Activated T-helper 17 cell treated with anti-CD3 and anti-CD28 coated beads, Interleukin-2, amount 50 U/mL, for 72 hours (primary cell): ENCODE results near the gene ZNF442. TPM values are rescaled to one million over a fixed set of nuclear protein-coding genes. Genes with fewer than 3 reads are reported as not detected.
A peak's percentile ranks its signal among the peaks of the same experiment; 100 is the strongest.
"Not testable (repeated sequence)": the region's sequence is repeated elsewhere in the genome, so short reads cannot be mapped to it uniquely, and the experiment has no call there.

Experiments used
- ATAC-seq: fragments of 150-1000 bp; cut with Tn5 transposase; replicated peaks from 2 replicates; pipeline ENCODE4 v1.10.0; 2021; ENCODE audit warnings: mild to moderate bottlenecking, moderate library complexity
- H3K27ac Mint-ChIP-seq: one replicate; pipeline ENCODE4 v1.8.0; 2022; ENCODE audit warnings: mixed read lengths
- H3K27me3 Mint-ChIP-seq: one replicate; pipeline ENCODE4 v1.8.0; 2022; ENCODE audit warnings: mixed read lengths
- H3K36me3 Mint-ChIP-seq: one replicate; pipeline ENCODE4 v1.8.0; 2022; ENCODE audit warnings: low read depth, mild to moderate bottlenecking, mixed read lengths
- H3K4me1 Mint-ChIP-seq: one replicate; pipeline ENCODE4 v1.8.0; 2022; ENCODE audit warnings: mixed read lengths
- H3K4me3 Mint-ChIP-seq: one replicate; pipeline ENCODE4 v1.8.0; 2022; ENCODE audit warnings: mild to moderate bottlenecking, mixed read lengths
- H3K9me3 Mint-ChIP-seq: one replicate; pipeline ENCODE4 v1.8.0; 2022; ENCODE audit warnings: mixed read lengths
- total RNA-seq, 2 donors: library from RNA; stranded (reverse); gene quantifications; one replicate each; pipeline ENCODE4 v1.2.3, GENCODE V29; 2022

The ZNF442 gene
- total RNA-seq, 2 donors from 2014 or later: 0.56 to 0.61 TPM

DNA sequence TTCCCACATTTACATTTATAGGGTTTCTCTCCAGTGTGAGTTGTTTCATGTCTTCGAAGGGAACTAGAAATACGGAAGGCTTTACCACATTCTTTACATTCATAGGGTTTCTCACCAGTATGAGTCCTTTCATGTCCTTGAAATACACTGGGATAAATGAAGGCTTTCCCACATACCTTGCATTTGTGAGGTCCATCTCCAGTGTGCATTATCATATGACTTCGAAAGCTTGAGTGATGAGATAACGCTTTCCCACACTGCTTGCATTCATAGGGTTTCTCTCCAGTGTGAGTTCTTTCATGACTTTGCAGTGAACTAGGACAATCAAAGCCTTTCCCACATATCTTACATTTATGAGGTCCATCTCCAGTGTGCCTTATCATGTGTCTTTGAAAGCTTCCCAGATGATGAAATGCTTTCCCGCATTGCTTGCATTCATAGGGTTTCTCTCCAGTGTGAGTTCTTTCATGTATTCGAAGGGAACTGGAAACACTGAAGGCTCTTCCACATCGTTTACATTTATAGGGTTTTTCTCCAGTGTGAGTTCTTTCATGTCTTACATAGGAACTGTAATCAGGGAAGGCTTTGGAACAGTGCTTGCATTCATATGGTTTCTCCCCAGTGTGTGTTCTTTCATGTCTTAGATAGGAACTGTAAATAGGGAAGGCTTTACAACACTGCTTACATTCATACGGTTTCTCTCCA, 15.1 kb downstream of the ZNF442 start:
- Mint-ChIP-seq H3K36me3 (peaks cover 15% of the 10 kb centered on the region), H3K27ac (no peak overlapping the region), H3K27me3 (no peaks in the 10 kb centered on the region), H3K9me3 (peaks cover 27% of the 10 kb centered on the region), H3K4me3 (no peak overlapping the region), H3K4me1 (no peaks in the 10 kb centered on the region)
- ATAC-seq: no peak

GRCh38 chr19:12346896-12347295, 18.6 kb downstream of the ZNF442 start:
- H3K4me3 Mint-ChIP-seq: no peak overlapping the region
- no peaks in the 10 kb centered on the region for H3K4me1 Mint-ChIP-seq
- peaks cover 15% of the 10 kb centered on the region for H3K36me3 Mint-ChIP-seq
- no peaks in the 10 kb centered on the region for H3K27me3 Mint-ChIP-seq
- ATAC-seq: peak; percentile 80
- H3K9me3 Mint-ChIP-seq: peaks cover 17% of the 10 kb centered on the region
- no peak overlapping the region for H3K27ac Mint-ChIP-seq

DNA sequence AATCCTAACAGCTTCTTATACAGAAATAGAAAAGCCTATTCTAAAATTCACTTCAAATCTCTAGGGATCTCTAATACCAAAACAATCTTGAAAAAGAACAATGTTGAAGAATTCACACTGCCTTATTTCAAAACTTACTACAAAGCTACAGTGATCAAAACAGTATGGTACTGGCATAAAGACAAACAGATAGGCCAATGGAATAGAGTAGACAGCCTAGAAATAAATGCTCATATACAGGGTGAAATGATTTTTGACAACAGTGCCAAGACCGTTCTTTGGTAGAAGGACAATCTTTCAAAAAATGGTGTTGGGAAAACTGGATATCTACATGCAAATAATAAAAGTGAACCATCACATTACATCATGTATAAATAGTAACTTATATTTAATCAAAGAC, 20.3 kb downstream of the ZNF442 start:
- Mint-ChIP-seq H3K4me1 (no peaks in the 10 kb centered on the region), H3K27me3 (no peaks in the 10 kb centered on the region), H3K9me3 (peaks cover 8% of the 10 kb centered on the region), H3K36me3 (peaks cover 7% of the 10 kb centered on the region), H3K27ac (no peak overlapping the region), H3K4me3 (no peak overlapping the region)
- ATAC-seq: no peak

DNA sequence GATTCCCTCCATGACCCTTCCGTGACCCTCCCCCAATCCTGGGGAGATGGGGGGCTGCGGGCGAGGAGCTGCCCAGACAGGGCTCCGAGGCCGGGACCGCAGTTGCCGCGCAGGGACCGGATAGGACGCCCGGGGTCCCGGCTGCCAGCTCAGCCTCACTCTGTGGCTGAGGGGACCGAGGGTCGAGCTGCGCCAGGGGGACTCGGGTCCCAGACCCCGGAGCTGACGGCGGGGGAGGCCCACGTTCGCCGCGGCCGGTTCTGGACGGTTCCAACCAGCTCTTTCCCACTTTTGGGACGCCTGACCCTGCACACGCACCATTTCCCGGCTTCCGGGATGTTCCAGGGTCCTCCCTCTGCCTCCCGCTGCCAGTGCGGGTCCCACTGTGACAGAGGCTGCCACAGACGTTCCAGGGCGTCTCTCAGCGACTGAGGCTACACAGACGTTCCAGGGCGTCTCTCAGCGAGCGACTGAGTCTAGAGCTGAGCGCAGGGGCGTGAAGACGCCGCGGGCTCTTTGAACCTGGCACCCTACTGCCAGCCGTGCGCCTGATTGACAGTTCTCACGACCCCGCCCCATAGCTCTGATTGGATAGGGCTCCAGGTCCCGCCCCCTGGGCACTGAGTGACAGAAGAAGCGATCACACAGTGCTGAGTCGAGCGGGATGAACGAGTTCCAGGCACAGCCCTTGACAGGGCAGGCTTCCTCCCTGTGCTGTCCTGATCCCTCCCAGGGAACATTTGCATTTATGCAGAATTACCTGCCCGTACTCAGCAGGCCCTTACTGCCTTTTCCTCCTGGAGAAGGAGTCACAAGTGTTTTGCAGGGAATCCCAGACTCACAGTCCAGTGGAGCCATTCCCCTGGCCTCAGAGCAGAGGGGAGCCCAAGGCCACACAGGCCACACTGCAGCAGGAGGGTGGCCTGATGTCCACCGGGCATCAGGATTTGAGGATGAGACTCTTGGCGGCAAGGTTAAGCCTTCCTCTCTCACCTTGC, 32.0 kb downstream of the ZNF442 start, which contains the start of gene ZNF563:
ZNF563 (minus strand) TSS at position 472 of the 998 bp plus-strand sequence; CDS start at position 321, 151 bp downstream.
- Mint-ChIP-seq H3K27ac (peak within 1 kb of the TSS; percentile 94), H3K27me3 (no peaks in the 10 kb centered on the region), H3K36me3 (peaks cover 6% of the 10 kb centered on the region), H3K9me3 (no peaks in the 10 kb centered on the region), H3K4me3 (peak within 1 kb of the TSS; percentile 95), H3K4me1 (peaks cover 29% of the 10 kb centered on the region)
- peak; percentile 88 for ATAC-seq

DNA sequence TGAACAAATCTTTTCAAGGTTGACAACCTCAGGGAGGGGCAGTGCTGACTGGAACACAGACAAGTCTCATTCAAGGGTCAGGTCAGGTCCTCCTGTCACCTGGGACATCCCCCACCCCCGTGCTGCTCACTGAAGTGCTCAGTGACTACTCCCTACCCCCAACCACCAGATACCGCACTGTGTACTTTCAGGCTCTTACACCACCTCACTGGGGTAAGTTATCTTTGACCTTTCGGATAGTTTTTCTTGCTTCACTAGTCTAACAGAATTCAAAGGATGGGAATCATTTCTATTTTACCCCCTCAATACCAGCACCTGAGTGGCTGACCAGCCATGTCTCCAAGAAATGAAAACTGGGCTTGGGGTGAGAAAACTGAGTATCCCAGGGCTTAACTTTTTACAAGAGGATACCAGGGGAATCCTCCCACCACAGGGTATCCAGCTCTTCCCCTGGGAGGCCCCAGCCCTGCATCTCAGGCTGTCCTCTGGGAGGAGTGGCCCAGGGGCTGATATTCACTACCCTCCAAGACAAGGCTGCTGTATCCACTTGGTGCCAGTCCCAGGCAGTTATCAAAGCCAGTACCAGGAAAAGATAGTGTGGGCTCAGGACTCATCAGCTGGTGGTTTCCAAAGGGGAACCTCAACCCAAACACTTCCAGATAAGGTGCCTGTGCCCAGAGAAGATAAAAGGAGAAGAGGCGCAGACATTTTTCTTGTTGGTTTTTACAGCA, 34.1 kb downstream of the ZNF442 start:
- no peaks in the 10 kb centered on the region for H3K9me3 Mint-ChIP-seq
- peaks cover 29% of the 10 kb centered on the region for H3K4me1 Mint-ChIP-seq
- ATAC-seq: peak; percentile 85
- H3K27ac Mint-ChIP-seq: peak overlapping the region; percentile 94
- peaks cover 12% of the 10 kb centered on the region for H3K36me3 Mint-ChIP-seq
- H3K27me3 Mint-ChIP-seq: no peaks in the 10 kb centered on the region
- peak overlapping the region; percentile 95 for H3K4me3 Mint-ChIP-seq

GRCh38 chr19:12330340-12330739, 35.1 kb downstream of the ZNF442 start:
- peaks cover 29% of the 10 kb centered on the region for H3K4me1 Mint-ChIP-seq
- no peak for ATAC-seq
- peaks cover 23% of the 10 kb centered on the region for H3K36me3 Mint-ChIP-seq
- H3K9me3 Mint-ChIP-seq: no peaks in the 10 kb centered on the region
- H3K27ac Mint-ChIP-seq: peak overlapping the region; percentile 94
- H3K4me3 Mint-ChIP-seq: peak overlapping the region; percentile 95
- no peaks in the 10 kb centered on the region for H3K27me3 Mint-ChIP-seq

- no peak overlapping the region for H3K4me3 Mint-ChIP-seq
- H3K9me3 Mint-ChIP-seq: no peaks in the 10 kb centered on the region
- peaks cover 61% of the 10 kb centered on the region for H3K36me3 Mint-ChIP-seq
- no peaks in the 10 kb centered on the region for H3K27me3 Mint-ChIP-seq
- peaks cover 6% of the 10 kb centered on the region for H3K4me1 Mint-ChIP-seq
- no peak overlapping the region for H3K27ac Mint-ChIP-seq
- no peak for ATAC-seq
Observed at GRCh38 chr19:12325690-12326089, 39.8 kb downstream of the ZNF442 start.

DNA sequence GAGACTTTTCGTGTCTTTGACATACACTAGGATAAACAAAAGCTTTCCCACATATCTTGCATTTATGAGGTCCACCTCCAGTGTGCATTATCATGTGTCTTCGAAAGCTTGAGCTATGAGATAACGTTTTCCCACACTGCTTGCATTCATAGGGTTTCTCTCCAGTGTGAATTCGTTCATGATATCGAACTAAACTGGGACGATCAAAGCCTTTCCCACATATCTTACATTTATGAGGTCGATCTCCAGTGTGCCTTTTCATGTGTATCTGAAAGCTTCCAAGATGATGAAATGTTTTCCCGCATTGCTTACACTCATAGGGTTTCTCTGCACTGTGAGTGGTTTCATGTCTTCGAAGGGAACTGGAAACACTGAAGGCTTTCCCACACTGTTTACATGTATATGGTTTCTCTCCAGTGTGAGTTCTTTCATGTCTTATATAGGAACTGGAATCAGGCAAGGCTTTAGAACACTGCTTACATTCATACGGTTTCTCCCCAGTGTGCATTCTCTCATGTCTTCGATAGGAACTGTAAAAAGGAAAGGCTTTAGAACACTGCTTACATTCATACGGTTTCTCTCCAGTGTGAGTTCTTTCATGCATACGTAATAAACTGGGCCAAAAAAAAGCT, 46.6 kb downstream of the ZNF442 start:
- no peaks in the 10 kb centered on the region for H3K27me3 Mint-ChIP-seq
- H3K4me3 Mint-ChIP-seq: no peak overlapping the region
- ATAC-seq: no peak
- H3K9me3 Mint-ChIP-seq: peaks cover 10% of the 10 kb centered on the region
- no peaks in the 10 kb centered on the region for H3K4me1 Mint-ChIP-seq
- H3K36me3 Mint-ChIP-seq: peaks cover 65% of the 10 kb centered on the region
- H3K27ac Mint-ChIP-seq: no peak overlapping the region

- no peak overlapping the region for H3K27ac Mint-ChIP-seq
- H3K27me3 Mint-ChIP-seq: no peaks in the 10 kb centered on the region
- ATAC-seq: no peak
- H3K36me3 Mint-ChIP-seq: peaks cover 23% of the 10 kb centered on the region
- H3K4me3 Mint-ChIP-seq: peak overlapping the region; percentile 4
- H3K9me3 Mint-ChIP-seq: peaks cover 10% of the 10 kb centered on the region
- H3K4me1 Mint-ChIP-seq: no peaks in the 10 kb centered on the region
Observed at GRCh38 chr19:12314553-12314952, 50.9 kb downstream of the ZNF442 start.

DNA sequence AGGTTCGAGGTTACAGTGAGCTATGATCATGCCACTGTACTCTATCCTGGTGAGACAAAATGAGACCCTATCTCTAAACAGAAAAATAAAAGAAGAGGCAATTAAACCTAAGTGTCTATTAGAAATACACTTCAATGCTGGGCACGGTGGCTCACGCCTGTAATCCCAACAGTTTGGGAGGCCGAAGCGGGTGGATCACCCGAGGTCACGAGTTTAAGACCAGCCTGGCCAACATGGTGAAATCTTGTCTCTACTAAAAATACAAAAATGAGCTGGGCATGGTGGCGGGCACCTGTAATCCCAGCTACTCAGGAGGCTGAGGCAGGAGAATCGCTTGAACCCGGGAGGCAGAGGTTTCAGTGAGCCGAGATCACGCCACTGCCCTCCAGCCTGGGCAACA, 56.6 kb downstream of the ZNF442 start:
- not testable (repeated sequence) for H3K9me3 Mint-ChIP-seq, H3K36me3 Mint-ChIP-seq, ATAC-seq, H3K27ac Mint-ChIP-seq, H3K27me3 Mint-ChIP-seq, H3K4me3 Mint-ChIP-seq, H3K4me1 Mint-ChIP-seq

Other genes with a start within 250 kb of the ZNF442 start
- gene ZNF20, start 225.3 kb downstream of the ZNF442 start, total RNA-seq: 1 to 10 TPM; 1.7 to 3.5 TPM
- 1 to 10 TPM; 2.0 to 2.2 TPM for gene ZNF625, start 208.9 kb downstream of the ZNF442 start, total RNA-seq
- 10 to 100 TPM; 11.0 to 23.1 TPM for gene ZNF136, start 202.6 kb downstream of the ZNF442 start, total RNA-seq
- 10 to 100 TPM in 1 of 2 donors, 1 to 10 TPM in 1; 6.6 to 10.1 TPM for gene ZNF44, start 70.8 kb downstream of the ZNF442 start, total RNA-seq
- 10 to 100 TPM in 1 of 2 donors, 1 to 10 TPM in 1; 1.4 to 11.1 TPM for gene ZNF563, start 32.0 kb downstream of the ZNF442 start, total RNA-seq
- 1 to 10 TPM; 2.4 to 4.0 TPM for gene ZNF799, start 35.6 kb upstream of the ZNF442 start, total RNA-seq
- 1 to 10 TPM; 1.9 to 3.4 TPM for gene ZNF443, start 75.3 kb upstream of the ZNF442 start, total RNA-seq
- 1 to 10 TPM; 1.6 to 3.4 TPM for gene ZNF709, start 119.1 kb upstream of the ZNF442 start, total RNA-seq
- 1 to 10 TPM; 4.1 to 6.1 TPM for gene ZNF564, start 185.8 kb upstream of the ZNF442 start, total RNA-seq
- 10 to 100 TPM in 1 of 2 donors, 1 to 10 TPM in 1; 7.3 to 11.1 TPM for gene ZNF490, start 245.1 kb upstream of the ZNF442 start, total RNA-seq
- gene ZNF791, start 245.2 kb upstream of the ZNF442 start, total RNA-seq: 10 to 100 TPM; 16.7 to 19.0 TPM